HTERT RPE-1 (cell line): Measurements from ENCODE around the gene ZNF606.

Experiments used
- in situ Hi-C: fragments of 300-500 bp; cut with MboI; formaldehyde crosslinking; loops from 4 replicates; pipeline ENCODE4 v1.14.3; 2020; ENCODE audit warnings: low sequenced_read_pairs

ZNF606 gene

GRCh38 chr19:58002384-58003173 is at the start of gene ZNF606:
ZNF606 (minus strand) TSS chr19:58002820; CDS start chr19:58001319, 1,501 bp downstream.
- in situ Hi-C loops = no loop called here

GRCh38 chr19:58052256-58052655 is 49.6 kb upstream of the ZNF606 start:
- in situ Hi-C loops = no loop called here

GRCh38 chr19:58047672-58048071 is 45.1 kb upstream of the ZNF606 start:
- in situ Hi-C loops = no loop called here

GRCh38 chr19:58046856-58047255 is 44.2 kb upstream of the ZNF606 start:
- in situ Hi-C loops = no loop called here

GRCh38 chr19:58045411-58046050 is 42.9 kb upstream of the ZNF606 start:
- in situ Hi-C loops = no loop called here

- in situ Hi-C loops = no loop called here
Measured at GRCh38 chr19:58044886-58045285, 42.3 kb upstream of the ZNF606 start.

- in situ Hi-C loops = no loop called here
Measured at GRCh38 chr19:58044391-58044790, 41.8 kb upstream of the ZNF606 start.

- in situ Hi-C loops = no loop called here
Measured at GRCh38 chr19:58042495-58043340, 40.1 kb upstream of the ZNF606 start.

GRCh38 chr19:58040751-58041525 is 38.3 kb upstream of the ZNF606 start:
- in situ Hi-C loops = no loop called here

GRCh38 chr19:58038688-58039204 is 36.1 kb upstream of the ZNF606 start:
- in situ Hi-C loops = no loop called here

GRCh38 chr19:58037927-58038687 is 35.5 kb upstream of the ZNF606 start:
- in situ Hi-C loops = no loop called here

GRCh38 chr19:58035863-58036262 is 33.2 kb upstream of the ZNF606 start:
- in situ Hi-C loops = no loop called here

GRCh38 chr19:58034477-58034793 is 31.8 kb upstream of the ZNF606 start:
- in situ Hi-C loops = no loop called here

GRCh38 chr19:58033741-58034476 is 31.3 kb upstream of the ZNF606 start, which contains the start of gene ZSCAN1:
ZSCAN1 (plus strand) TSS chr19:58034025; CDS start chr19:58037837, 3,812 bp downstream.
- in situ Hi-C loops = no loop called here

GRCh38 chr19:58024661-58025060 is 22.0 kb upstream of the ZNF606 start:
- in situ Hi-C loops = no loop called here

GRCh38 chr19:58022283-58022660 is 19.7 kb upstream of the ZNF606 start:
- in situ Hi-C loops = no loop called here

- in situ Hi-C loops = no loop called here
Measured at GRCh38 chr19:58021541-58022282, 19.1 kb upstream of the ZNF606 start.

- in situ Hi-C loops = no loop called here
Measured at GRCh38 chr19:58020129-58020528, 17.5 kb upstream of the ZNF606 start.
